PC-9 (cell line): ENCODE results near the gene ATP2C2. TPM values are rescaled to one million over a fixed set of nuclear protein-coding genes. Genes with fewer than 3 reads are reported as not detected.
"Not testable (repeated sequence)": the region's sequence is repeated elsewhere in the genome, so short reads cannot be mapped to it uniquely, and the experiment has no call there.

Experiments used
- BruUV-seq: library from RNA; stranded (reverse); fragments of 400-500 nt; replicated peaks from 2 replicates; lab custom pipeline; 2021; lab: Mats Ljungman, UMichigan
- CTCF ChIA-PET: fragments of 300-600 bp; sonication (Branson Sonifier 250); formaldehyde crosslinking; loops from one replicate; lab custom pipeline; 2022; ENCODE audit warnings: antibody characterized with exemption; lab: Charles Lee
- POLR2A ChIA-PET: fragments of 300-600 bp; sonication (Branson Sonifier 250); formaldehyde crosslinking; loops from one replicate; lab custom pipeline; 2022; ENCODE audit warnings: antibody characterized with exemption; ENCODE audit not compliant: unreplicated experiment; lab: Charles Lee
- DNase-seq, 2 experiments: peaks; one replicate each; pipeline versions ENCODE4 v3.0.0 to v3.0.0-alpha.2; 2015 to 2022; ENCODE audit warnings: mixed read lengths in 1 of 2
- H2AFZ ChIP-seq: fragments of 200-600 bp; sonication (generic); 2 replicates; pipeline ENCODE4 v1.8.1; 2017; ENCODE audit warnings: antibody characterized with exemption
- H3F3A ChIP-seq: fragments of 200-600 bp; sonication (generic); 2 replicates; pipeline ENCODE4 v1.8.1; 2017; ENCODE audit warnings: antibody characterized with exemption, mild to moderate bottlenecking, low read depth; ENCODE audit not compliant: insufficient read depth
- H3K27ac ChIP-seq: fragments of 200-600 bp; sonication (generic); 2 replicates; pipeline ENCODE4 v1.6.1; 2016; ENCODE audit warnings: mixed run types
- H3K27me3 ChIP-seq: fragments of 200-600 bp; sonication (generic); 2 replicates; pipeline ENCODE4 v1.6.1; 2016; ENCODE audit warnings: low read depth, mixed run types; ENCODE audit not compliant: insufficient read depth
- H3K36me3 ChIP-seq: fragments of 200-600 bp; sonication (generic); 2 replicates; pipeline ENCODE4 v1.6.1; 2016; ENCODE audit warnings: low read depth, mixed run types
- H3K4me1 ChIP-seq: fragments of 200-600 bp; sonication (generic); replicated peaks from 2 replicates; pipeline ENCODE4 v1.6.1; 2016; ENCODE audit warnings: mixed run types; ENCODE audit not compliant: insufficient read depth
- H3K4me2 ChIP-seq: fragments of 200-600 bp; sonication (generic); 2 replicates; pipeline ENCODE4 v1.6.1; 2017; ENCODE audit warnings: mixed run types
- H3K4me3 ChIP-seq: fragments of 200-600 bp; sonication (generic); 2 replicates; pipeline ENCODE4 v1.6.1; 2016; ENCODE audit warnings: mixed run types
- H3K79me2 ChIP-seq: fragments of 200-600 bp; sonication (generic); 2 replicates; pipeline ENCODE4 v1.6.1; 2017; ENCODE audit warnings: low read depth, mixed run types
- H3K9me2 ChIP-seq: fragments of 200-600 bp; sonication (generic); 2 replicates; pipeline ENCODE4 v1.8.1; 2017; ENCODE audit warnings: mild to moderate bottlenecking; ENCODE audit not compliant: insufficient read depth
- H3K9me3 ChIP-seq: fragments of 200-600 bp; sonication (generic); 2 replicates; pipeline ENCODE4 v1.8.1; 2016; ENCODE audit warnings: low read depth; ENCODE audit not compliant: insufficient read depth
- H4K20me1 ChIP-seq: fragments of 200-600 bp; sonication (generic); 2 replicates; pipeline ENCODE4 v1.8.1; 2017; ENCODE audit not compliant: insufficient read depth
- CTCF ChIP-seq: fragments of 200-600 bp; sonication (generic); conservative IDR thresholded peaks from 2 replicates; pipeline ENCODE4 v1.6.1; 2017; ENCODE audit warnings: mixed run types, antibody characterized with exemption, mild to moderate bottlenecking, moderate library complexity
- EZH2 ChIP-seq: fragments of 200-600 bp; sonication (generic); IDR thresholded peaks from 2 replicates; pipeline ENCODE4 v1.8.0; 2017; ENCODE audit warnings: antibody characterized with exemption, low read depth
- intact Hi-C: fragments of 100-400 bp; cut with micrococcal nuclease; formaldehyde crosslinking; loops from one replicate; pipeline ENCODE4 v1.10.0; 2022; ENCODE audit not compliant: unreplicated experiment
- total RNA-seq: library from RNA; stranded (reverse); gene quantifications from 2 replicates; pipeline ENCODE4 v1.2.3, GENCODE V29; 2021

Gene ATP2C2
- total RNA-seq, 1 experiment from 2014 or later: 17.2 TPM

GRCh38 chr16:84334058-84334457 lies 34.3 kb upstream of the ATP2C2 start:
- no peak overlapping the region for H3K4me2 ChIP-seq
- H3K9me2 ChIP-seq: no peaks in the 10 kb centered on the region
- no peaks in the 10 kb centered on the region; the same call in 1 of the 2 replicates for H3K9me3 ChIP-seq
- ChIA-PET CTCF (no interaction called here), POLR2A (no interaction called here)
- H3K27me3 ChIP-seq: no peaks in the 10 kb centered on the region
- no peaks in the 10 kb centered on the region for H3K4me1 ChIP-seq
- H3F3A ChIP-seq: no peaks in the 10 kb centered on the region
- H3K27ac ChIP-seq: no peak overlapping the region
- H3K79me2 ChIP-seq: no peaks in the 10 kb centered on the region
- no peak for TF ChIP-seq CTCF
- no peak for TF ChIP-seq EZH2
- no peak for DNase-seq
- intact Hi-C loops: no loop called here
- BruUV-seq: no TSS peak
- no peak overlapping the region for H3K4me3 ChIP-seq
- no peaks in the 10 kb centered on the region for H4K20me1 ChIP-seq
- no peaks in the 10 kb centered on the region for H3K36me3 ChIP-seq
- H2AFZ ChIP-seq: no peak overlapping the region

GRCh38 chr16:84334482-84334881 lies 33.9 kb upstream of the ATP2C2 start:
- Histone ChIP-seq H3K27me3 (no peaks in the 10 kb centered on the region), H3K4me2 (no peak overlapping the region), H3K27ac (no peak overlapping the region), H3K4me1 (no peaks in the 10 kb centered on the region), H3K36me3 (no peaks in the 10 kb centered on the region), H3K79me2 (no peaks in the 10 kb centered on the region), H3F3A (no peaks in the 10 kb centered on the region), H3K9me3 (no peaks in the 10 kb centered on the region; the same call in 1 of the 2 replicates), H3K9me2 (no peaks in the 10 kb centered on the region), H4K20me1 (no peaks in the 10 kb centered on the region), H3K4me3 (no peak overlapping the region), H2AFZ (no peak overlapping the region)
- POLR2A ChIA-PET: no interaction called here
- BruUV-seq: no TSS peak
- no peak for DNase-seq
- TF ChIP-seq EZH2 (no peak), CTCF (no peak)
- intact Hi-C loops: no loop called here
- CTCF ChIA-PET: no interaction called here

- DNase-seq, intact Hi-C loops, H2AFZ ChIP-seq, CTCF ChIA-PET, H3K9me3 ChIP-seq, H3K27me3 ChIP-seq, H3K79me2 ChIP-seq, H3K4me2 ChIP-seq, H3F3A ChIP-seq, H3K4me3 ChIP-seq, H4K20me1 ChIP-seq, POLR2A ChIA-PET, H3K9me2 ChIP-seq, BruUV-seq, H3K27ac ChIP-seq, H3K36me3 ChIP-seq: not testable (repeated sequence)
- H3K4me1 ChIP-seq: peaks cover 12% of the 10 kb centered on the region
Measured at GRCh38 chr16:84337236-84337635, 31.1 kb upstream of the ATP2C2 start.

GRCh38 chr16:84339311-84339710 lies 29.0 kb upstream of the ATP2C2 start:
- TF ChIP-seq CTCF (no peak), EZH2 (no peak)
- H3K4me3 ChIP-seq: no peak overlapping the region
- intact Hi-C loops: no loop called here
- no peaks in the 10 kb centered on the region for H3K27me3 ChIP-seq
- no peak overlapping the region for H3K27ac ChIP-seq
- DNase-seq: no peak
- ChIA-PET CTCF (no interaction called here), POLR2A (no interaction called here)
- no peaks in the 10 kb centered on the region for H3K79me2 ChIP-seq
- peaks cover 12% of the 10 kb centered on the region for H3K4me1 ChIP-seq
- H2AFZ ChIP-seq: no peak overlapping the region
- no peaks in the 10 kb centered on the region for H4K20me1 ChIP-seq
- H3F3A ChIP-seq: peaks cover 4% of the 10 kb centered on the region; the same call in 1 of the 2 replicates
- H3K4me2 ChIP-seq: no peak overlapping the region
- no peaks in the 10 kb centered on the region for H3K36me3 ChIP-seq
- no peaks in the 10 kb centered on the region; the same call in 1 of the 2 replicates for H3K9me3 ChIP-seq
- no TSS peak for BruUV-seq
- no peaks in the 10 kb centered on the region for H3K9me2 ChIP-seq
